IMR-90 (cell line): Measurements from ENCODE around the gene CRYBB1. TPM values are rescaled to one million over a fixed set of nuclear protein-coding genes. Genes with fewer than 3 reads are reported as not detected.

ENCODE experiments used
- ATAC-seq: fragments of 200-7000 bp; cut with Tn5 transposase; 2 replicates; pipeline ENCODE4 v1.9.1; 2020; ENCODE audit warnings: low read depth, mild to moderate bottlenecking, moderate library complexity
- BruUV-seq: library from RNA; stranded (reverse); fragments of 400-500 nt; replicated peaks from 2 replicates; lab custom pipeline; 2021; lab: Mats Ljungman, UMichigan
- CTCF ChIA-PET: fragments of 300-600 bp; formaldehyde crosslinking; extraction: SDS; loops from one replicate; lab custom pipeline; 2021; ENCODE audit warnings: antibody characterized with exemption; lab: Yijun Ruan, JAX
- POLR2A ChIA-PET: fragments of 300-600 bp; sonication (Branson Sonifier 250); formaldehyde crosslinking; loops from one replicate; lab custom pipeline; 2022; ENCODE audit warnings: antibody characterized with exemption; ENCODE audit not compliant: unreplicated experiment; lab: Charles Lee
- DNase-seq: peaks from one replicate; pipeline ENCODE4 v3.0.0; 2013
- H2AFZ ChIP-seq: replicated peaks from 2 replicates; pipeline ENCODE3; 2013; ENCODE audit warnings: low read length, mild to moderate bottlenecking; ENCODE audit not compliant: poor library complexity
- H2AK5ac ChIP-seq: 2 replicates; pipeline ENCODE4 v1.6.1; 2013; ENCODE audit warnings: low read depth, low read length, inconsistent platforms
- H2AK9ac ChIP-seq: replicated peaks from 2 replicates; pipeline ENCODE3; 2013; ENCODE audit warnings: mild to moderate bottlenecking, low read depth, low read length, moderate library complexity; ENCODE audit not compliant: poor library complexity
- H2BK120ac ChIP-seq: 2 replicates; pipeline ENCODE4 v1.6.1; 2013; ENCODE audit warnings: low read depth, low read length, inconsistent platforms
- H2BK15ac ChIP-seq: 3 replicates; pipeline ENCODE4 v1.6.1; 2013; ENCODE audit warnings: low read depth, low read length, inconsistent platforms
- H2BK20ac ChIP-seq: 2 replicates; pipeline ENCODE4 v1.6.1; 2013; ENCODE audit warnings: low read depth, mild to moderate bottlenecking, inconsistent platforms, low read length, moderate library complexity
- H2BK5ac ChIP-seq: 2 replicates; pipeline ENCODE4 v1.6.1; 2013; ENCODE audit warnings: mild to moderate bottlenecking, low read depth, low read length, inconsistent platforms; ENCODE audit not compliant: poor library complexity, severe bottlenecking
- H3K14ac ChIP-seq: replicated peaks from 2 replicates; pipeline ENCODE4 v1.6.1; 2013; ENCODE audit warnings: low read depth, low read length, inconsistent platforms
- H3K18ac ChIP-seq: 2 replicates; pipeline ENCODE4 v1.6.1; 2013; ENCODE audit warnings: low read depth, low read length, control low read depth
- H3K23ac ChIP-seq: 2 replicates; pipeline ENCODE4 v1.6.1; 2013; ENCODE audit warnings: low read depth, low read length, inconsistent platforms
- H3K27ac ChIP-seq: 2 replicates; pipeline ENCODE4 v1.5.1; 2013; ENCODE audit warnings: mild to moderate bottlenecking, control low read depth, low read length; ENCODE audit not compliant: insufficient read depth
- H3K27me3 ChIP-seq: 2 replicates; pipeline ENCODE4 v1.6.1; 2013; ENCODE audit warnings: low read length; ENCODE audit not compliant: control insufficient read depth, insufficient read depth
- H3K36me3 ChIP-seq: 2 replicates; pipeline ENCODE4 v1.6.1; 2013; ENCODE audit warnings: low read length, mixed read lengths; ENCODE audit not compliant: control insufficient read depth, insufficient read depth
- H3K4ac ChIP-seq: 2 replicates; pipeline ENCODE4 v1.6.1; 2013; ENCODE audit warnings: low read depth, low read length, inconsistent platforms
- H3K4me1 ChIP-seq: 2 replicates; pipeline ENCODE4 v1.6.1; 2013; ENCODE audit warnings: low read length, mixed read lengths; ENCODE audit not compliant: control insufficient read depth, insufficient read depth
- H3K4me2 ChIP-seq: 2 replicates; pipeline ENCODE4 v1.6.1; 2013; ENCODE audit warnings: low read depth, mild to moderate bottlenecking, control low read depth, low read length, moderate library complexity
- H3K4me3 ChIP-seq: 2 replicates; pipeline ENCODE4 v1.5.1; 2013; ENCODE audit warnings: low read depth, mild to moderate bottlenecking, control low read depth, low read length, moderate library complexity; ENCODE audit not compliant: insufficient read depth
- H3K56ac ChIP-seq: 2 replicates; pipeline ENCODE4 v1.6.1; 2013; ENCODE audit warnings: low read length, inconsistent platforms; ENCODE audit not compliant: insufficient read depth; ENCODE audit errors: extremely low read depth
- H3K79me1 ChIP-seq, 2 experiments: 2 replicates each; pipeline ENCODE4 v1.6.1; 2013; ENCODE audit warnings: low read length in 2 of 2, inconsistent platforms in 1 of 2, low read depth in 1 of 2
- H3K9ac ChIP-seq: 2 replicates; pipeline ENCODE4 v1.6.1; 2013; ENCODE audit warnings: low read depth, low read length, control low read depth
- H3K9me1 ChIP-seq: 2 replicates; pipeline ENCODE4 v1.6.1; 2013; ENCODE audit warnings: low read length, inconsistent platforms; ENCODE audit not compliant: insufficient read depth
- H3K9me3 ChIP-seq: 2 replicates; pipeline ENCODE4 v1.6.1; 2013; ENCODE audit warnings: low read length; ENCODE audit not compliant: control insufficient read depth, insufficient read depth
- H4K20me1 ChIP-seq: 2 replicates; pipeline ENCODE4 v1.6.1; 2013; ENCODE audit warnings: low read length, inconsistent platforms; ENCODE audit not compliant: insufficient read depth
- H4K5ac ChIP-seq: 2 replicates; pipeline ENCODE4 v1.6.1; 2013; ENCODE audit warnings: mild to moderate bottlenecking, low read depth, low read length, control low read depth
- H4K8ac ChIP-seq, 2 experiments: 2 replicates each; pipeline ENCODE4 v1.6.1; 2013; ENCODE audit warnings: low read depth in 2 of 2, low read length in 2 of 2, control low read depth in 1 of 2, inconsistent platforms in 1 of 2
- H4K91ac ChIP-seq: 2 replicates; pipeline ENCODE4 v1.6.1; 2013; ENCODE audit warnings: low read depth, low read length, inconsistent platforms; ENCODE audit not compliant: insufficient read depth
- BHLHE40 ChIP-seq: fragments of 150-350 bp; IDR thresholded peaks from 2 replicates; pipeline ENCODE4 v1.6.1; 2016; ENCODE audit warnings: mild to moderate bottlenecking, low read depth, low read length
- CEBPB ChIP-seq: IDR thresholded peaks from 2 replicates; pipeline ENCODE4 v1.6.1; 2012; ENCODE audit warnings: low read depth, low read length, improper control_type of control experiment
- CHD1 ChIP-seq: IDR thresholded peaks from 2 replicates; pipeline ENCODE4 v1.6.1; 2012; ENCODE audit warnings: low read depth, low read length, improper control_type of control experiment
- ELK1 ChIP-seq: fragments of 150-350 bp; IDR thresholded peaks from 2 replicates; pipeline ENCODE4 v1.6.1; 2016; ENCODE audit warnings: low read depth, mild to moderate bottlenecking, low read length, moderate library complexity, borderline replicate concordance
- FOS ChIP-seq: fragments of 150-350 bp; IDR thresholded peaks from 2 replicates; pipeline ENCODE4 v1.6.1; 2016; ENCODE audit warnings: low read depth, low read length
- MXI1 ChIP-seq: IDR thresholded peaks from 2 replicates; pipeline ENCODE4 v1.6.1; 2012; ENCODE audit warnings: low read depth, mild to moderate bottlenecking, low read length, moderate library complexity, borderline replicate concordance
- POLR2A ChIP-seq: IDR thresholded peaks from 2 replicates; pipeline ENCODE4 v1.6.1; 2012; ENCODE audit warnings: mild to moderate bottlenecking, low read depth, low read length
- RAD21 ChIP-seq: IDR thresholded peaks from 2 replicates; pipeline ENCODE4 v1.6.1; 2012; ENCODE audit warnings: low read length, improper control_type of control experiment
- RFX5 ChIP-seq: IDR thresholded peaks from 2 replicates; pipeline ENCODE4 v1.8.0; 2012; ENCODE audit warnings: low read depth, mild to moderate bottlenecking, low read length, moderate library complexity
- WGBS, 2 experiments: methylation state at CpG; one replicate each; pipeline versions ENCODE4 v1.1.5 to v1.1.7; 2013; ENCODE audit warnings: missing lambda C conversion rate in 2 of 2; ENCODE audit not compliant: insufficient read length in 1 of 2; ENCODE audit errors: extremely low coverage in 2 of 2; 5-methylcytosine and 5-hydroxymethylcytosine counted together
- dilution Hi-C: fragments of 300-500 bp; cut with HindIII; formaldehyde crosslinking; loops from one replicate; pipeline ENCODE4 v1.14.3; 2018; ENCODE audit warnings: low sequenced_read_pairs; ENCODE audit not compliant: unreplicated experiment
- in situ Hi-C: fragments of 300-500 bp; cut with MboI; formaldehyde crosslinking; loops from 3 replicates; pipeline ENCODE4 v1.14.3; 2019; ENCODE audit warnings: low sequenced_read_pairs, inconsistent platforms, mixed read lengths
- intact Hi-C: fragments of 100-400 bp; cut with micrococcal nuclease; formaldehyde crosslinking; loops from 2 replicates; pipeline ENCODE4 v1.10.0; 2022
- polyA plus RNA-seq, 3 experiments: library from polyadenylated mRNA; depleted of rRNA; stranded (reverse); fragments of >200 nt; gene quantifications; 2 replicates each; pipeline ENCODE4 v1.2.3, GENCODE V29; 2012; ENCODE audit warnings: low replicate concordance in 1 of 3
- total RNA-seq: library from RNA; depleted of rRNA; stranded (reverse); fragments of >200 nt; gene quantifications from 2 replicates; pipeline ENCODE4 v1.2.3, GENCODE V29; 2012

CRYBB1 gene
- total and polyA plus RNA-seq, 2 of the 4 experiments (the other 2 are of a cell fraction), result not detected

GRCh38 chr22:26565889-26566288 is 51.9 kb downstream of the CRYBB1 start:
- Histone ChIP-seq H3K56ac (no peak overlapping the region), H3K79me1 (peaks cover 34 to 78% of the 10 kb centered on the region in 2 experiments), H3K4ac (no peak overlapping the region), H2AK9ac (no peak overlapping the region), H2BK20ac (no peak overlapping the region), H3K36me3 (peaks cover 4% of the 10 kb centered on the region), H2AK5ac (no peak overlapping the region), H3K27me3 (no peaks in the 10 kb centered on the region), H3K4me2 (no peak overlapping the region), H3K18ac (no peak overlapping the region), H3K9me3 (no peaks in the 10 kb centered on the region), H3K9ac (no peak overlapping the region), H4K5ac (no peak overlapping the region), H3K23ac (no peak overlapping the region), H2BK15ac (no peak overlapping the region), H4K8ac (no peak overlapping the region), H2BK120ac (no peak overlapping the region), H2AFZ (no peak overlapping the region), H3K14ac (no peak overlapping the region), H2BK5ac (no peak overlapping the region), H4K91ac (no peak overlapping the region), H4K20me1 (peaks cover 21% of the 10 kb centered on the region), H3K4me1 (peaks cover 4% of the 10 kb centered on the region), H3K9me1 (peaks cover 14% of the 10 kb centered on the region), H3K4me3 (no peak overlapping the region), H3K27ac (no peak overlapping the region)
- 84% methylated on average over 6 of the region's 8 CpGs; no CpG with 5 or more reads in 1 of the 2 experiments for WGBS, 2 experiments
- TF ChIP-seq RAD21 (no peak), ELK1 (no peak), CHD1 (no peak), POLR2A (no peak), FOS (no peak), BHLHE40 (no peak), CEBPB (no peak), RFX5 (no peak), MXI1 (no peak)
- no TSS peak for BruUV-seq
- dilution Hi-C loops (no loop called here), intact Hi-C loops (no loop called here), in situ Hi-C loops (no loop called here)
- ChIA-PET POLR2A (no interaction called here), CTCF (no interaction called here)
- DNase-seq (no peak), ATAC-seq (no peak)
